GM12878 (cell line): ENCODE results near the gene ZSWIM6. TPM values are rescaled to one million over a fixed set of nuclear protein-coding genes. Genes with fewer than 3 reads are reported as not detected.

Source experiments
- ATAC-seq: fragments of 200-7000 bp; cut with Tn5 transposase; 3 replicates; pipeline ENCODE4 v1.9.1; 2020; ENCODE audit warnings: mild to moderate bottlenecking, moderate library complexity
- BruUV-seq: library from RNA; stranded (reverse); fragments of 400-500 nt; replicated peaks from 2 replicates; lab custom pipeline; 2021; lab: Mats Ljungman, UMichigan
- CTCF ChIA-PET: fragments of 300-600 bp; sonication (Branson Sonifier 250); formaldehyde crosslinking; extraction: SDS; loops from one replicate; lab custom pipeline; 2021; ENCODE audit warnings: inconsistent platforms; lab: Yijun Ruan, JAX
- POLR2A ChIA-PET: fragments of 350-600 bp; formaldehyde crosslinking; extraction: SDS; loops from one replicate; lab custom pipeline; 2021; ENCODE audit warnings: inconsistent platforms; lab: Charles Lee
- RAD21 ChIA-PET: fragments of 300-600 bp; sonication (Branson Sonifier 250); formaldehyde crosslinking; loops from one replicate; lab custom pipeline; 2023; ENCODE audit warnings: antibody characterized with exemption; ENCODE audit not compliant: unreplicated experiment; lab: Charles Lee
- SMC1A ChIA-PET: fragments of 300-600 bp; sonication (Branson Sonifier 250); formaldehyde crosslinking; loops from one replicate; lab custom pipeline; 2023; ENCODE audit not compliant: unreplicated experiment, uncharacterized antibody; lab: Charles Lee
- DNase-seq: peaks from one replicate; pipeline ENCODE4 v3.0.0-alpha.2; 2011; ENCODE audit warnings: low read depth, low spot score
- FAIRE-seq: peaks from 3 replicates; lab custom pipeline; 2011; peaks lifted over from hg19 to GRCh38; lab: Jason Lieb, UNC
- H2AFZ ChIP-seq: 2 replicates; pipeline ENCODE4 v1.6.0; 2011; ENCODE audit warnings: low read depth, low read length, control low read depth; ENCODE audit not compliant: control insufficient read depth
- H3K27ac ChIP-seq: 2 replicates; pipeline ENCODE4 v1.5.1; 2011; ENCODE audit warnings: control low read depth; ENCODE audit not compliant: control insufficient read depth, insufficient read depth
- H3K27me3 ChIP-seq, 2 experiments: replicated peaks in 1 of 2; 2 replicates each; pipeline versions ENCODE4 v1.6.0 to v1.6.1; 2011; ENCODE audit warnings: low read length in 1 of 2; ENCODE audit not compliant: control insufficient read depth in 2 of 2, insufficient read depth in 2 of 2
- H3K36me3 ChIP-seq, 2 experiments: 2 replicates each; pipeline ENCODE4 v1.5.1; 2011; ENCODE audit warnings: low read length in 1 of 2; ENCODE audit not compliant: control insufficient read depth in 2 of 2, insufficient read depth in 2 of 2
- H3K4me1 ChIP-seq: 2 replicates; pipeline ENCODE4 v1.6.1; 2011; ENCODE audit warnings: mild to moderate bottlenecking, low read length, moderate library complexity, mixed read lengths; ENCODE audit not compliant: control insufficient read depth, insufficient read depth
- H3K4me2 ChIP-seq: 2 replicates; pipeline ENCODE4 v1.6.0; 2011; ENCODE audit warnings: control low read depth; ENCODE audit not compliant: control insufficient read depth, insufficient read depth
- H3K4me3 ChIP-seq: fragments of 200-600 bp; sonication (generic); 2 replicates; pipeline ENCODE4 v1.5.1; 2016
- H3K79me2 ChIP-seq: 2 replicates; pipeline ENCODE4 v1.6.0; 2011; ENCODE audit warnings: low read length; ENCODE audit not compliant: control insufficient read depth, insufficient read depth
- H3K9ac ChIP-seq: 2 replicates; pipeline ENCODE4 v1.8.0; 2011; ENCODE audit warnings: low read length, control low read depth, mixed read lengths; ENCODE audit not compliant: control insufficient read depth, insufficient read depth
- H3K9me3 ChIP-seq: replicated peaks from 3 replicates; pipeline ENCODE4 v1.5.1; 2011; ENCODE audit warnings: mild to moderate bottlenecking, low read length; ENCODE audit not compliant: control insufficient read depth, insufficient read depth
- H4K20me1 ChIP-seq: 2 replicates; pipeline ENCODE4 v1.6.0; 2011; ENCODE audit not compliant: control insufficient read depth, insufficient read depth
- BMI1 ChIP-seq: fragments of 450-650 bp; IDR thresholded peaks from 2 replicates; pipeline ENCODE4 v1.6.1; 2016; ENCODE audit warnings: mild to moderate bottlenecking, moderate library complexity, borderline replicate concordance
- BRCA1 ChIP-seq: IDR thresholded peaks from 2 replicates; pipeline ENCODE4 v1.6.1; 2011; ENCODE audit warnings: low read depth, low read length, improper control_type of control experiment
- CBFB ChIP-seq: IDR thresholded peaks from 2 replicates; pipeline ENCODE4 v1.6.1; 2016; ENCODE audit warnings: antibody characterized with exemption, low read depth
- IKZF2 ChIP-seq, 2 experiments: fragments of 450-650 bp; IDR thresholded peaks; 2 replicates each; pipeline ENCODE4 v1.6.1; 2017; ENCODE audit warnings: mild to moderate bottlenecking in 2 of 2, moderate library complexity in 2 of 2
- NRF1 ChIP-seq: conservative IDR thresholded peaks from 2 replicates; pipeline ENCODE4 v1.6.1; 2011; ENCODE audit warnings: mild to moderate bottlenecking, low read depth, low read length, improper control_type of control experiment
- POU2F2 ChIP-seq: IDR thresholded peaks from 3 replicates; pipeline ENCODE4 v1.6.1; 2011; ENCODE audit warnings: low read depth, mild to moderate bottlenecking, low read length, borderline replicate concordance
- SPI1 ChIP-seq: IDR thresholded peaks from 2 replicates; pipeline ENCODE4 v1.6.1; 2011; ENCODE audit warnings: low read depth, mild to moderate bottlenecking, low read length, moderate library complexity, borderline replicate concordance; ENCODE audit not compliant: insufficient read depth
- SREBF1 ChIP-seq: IDR thresholded peaks from 2 replicates; pipeline ENCODE4 v1.6.1; 2012; ENCODE audit warnings: mild to moderate bottlenecking, low read length
- ZBTB11 ChIP-seq: fragments of 450-650 bp; formaldehyde crosslinking; IDR thresholded peaks from 2 replicates; pipeline ENCODE4 v1.5.0; 2022; ENCODE audit warnings: mild to moderate bottlenecking, missing genetic modification characterization
- ZBTB40 ChIP-seq: fragments of 450-650 bp; IDR thresholded peaks from 2 replicates; pipeline ENCODE4 v1.6.1; 2016; ENCODE audit warnings: mild to moderate bottlenecking, moderate library complexity, borderline replicate concordance
- ZNF274 ChIP-seq: IDR thresholded peaks from one replicate; pipeline ENCODE4 v1.8.0; 2011; ENCODE audit not compliant: insufficient read length, insufficient read depth
- ZNF622 ChIP-seq: fragments of 450-650 bp; IDR thresholded peaks from 2 replicates; pipeline ENCODE4 v1.6.1; 2017; ENCODE audit warnings: mild to moderate bottlenecking, inconsistent platforms
- WGBS: methylation state at CpG from one replicate; pipeline ENCODE4 v1.1.6; 2016; ENCODE audit warnings: low lambda C conversion rate; ENCODE audit not compliant: insufficient replicate concordance, insufficient coverage; ENCODE audit errors: missing lambda C conversion rate; 5-methylcytosine and 5-hydroxymethylcytosine counted together
- in situ Hi-C: fragments of 300-500 bp; cut with MboI; formaldehyde crosslinking; loops from 9 replicates; pipeline ENCODE4 v1.14.3; 2018; ENCODE audit warnings: mixed read lengths
- intact Hi-C: fragments of 100-400 bp; cut with micrococcal nuclease; formaldehyde crosslinking; loops from one replicate; pipeline ENCODE4 v1.14.2; 2022; ENCODE audit not compliant: unreplicated experiment
- polyA plus RNA-seq, 11 experiments: library from polyadenylated mRNA; depleted of rRNA in 4 of 11; unstranded in 6 of 11; stranded (reverse) in 5 of 11; fragments of >200 nt; fragmentation: Nextera tagmentation in 4 of 11; fragmentation: Illumina TruSeq in 1 of 11; extraction: Ambion mirVana in 4 of 11; extraction: Trizol in 1 of 11; gene quantifications; 1 replicate in 1 of 11; 2 replicates in 10 of 11; pipeline versions ENCODE4 v1.2.1 to v1.2.3, GENCODE V29; 2011 to 2016; ENCODE audit warnings: inconsistent platforms in 2 of 11, missing spikeins in 2 of 11, low read depth in 1 of 11
- total RNA-seq, 4 experiments: library from RNA; depleted of rRNA in 3 of 4; stranded (reverse); fragments of >200 nt in 3 of 4; fragmentation: Illumina TruSeq in 1 of 4; extraction: Trizol in 1 of 4; gene quantifications; 2 replicates each; pipeline versions ENCODE4 v1.2.1 to v1.2.3, GENCODE V29; 2013 to 2021

The ZSWIM6 gene
- total and polyA plus RNA-seq, 10 of the 15 experiments (the other 5 are each of a cell fraction or from before 2014, with no cell fraction given): 0.53 to 6.2 (median 3.4) TPM

DNA sequence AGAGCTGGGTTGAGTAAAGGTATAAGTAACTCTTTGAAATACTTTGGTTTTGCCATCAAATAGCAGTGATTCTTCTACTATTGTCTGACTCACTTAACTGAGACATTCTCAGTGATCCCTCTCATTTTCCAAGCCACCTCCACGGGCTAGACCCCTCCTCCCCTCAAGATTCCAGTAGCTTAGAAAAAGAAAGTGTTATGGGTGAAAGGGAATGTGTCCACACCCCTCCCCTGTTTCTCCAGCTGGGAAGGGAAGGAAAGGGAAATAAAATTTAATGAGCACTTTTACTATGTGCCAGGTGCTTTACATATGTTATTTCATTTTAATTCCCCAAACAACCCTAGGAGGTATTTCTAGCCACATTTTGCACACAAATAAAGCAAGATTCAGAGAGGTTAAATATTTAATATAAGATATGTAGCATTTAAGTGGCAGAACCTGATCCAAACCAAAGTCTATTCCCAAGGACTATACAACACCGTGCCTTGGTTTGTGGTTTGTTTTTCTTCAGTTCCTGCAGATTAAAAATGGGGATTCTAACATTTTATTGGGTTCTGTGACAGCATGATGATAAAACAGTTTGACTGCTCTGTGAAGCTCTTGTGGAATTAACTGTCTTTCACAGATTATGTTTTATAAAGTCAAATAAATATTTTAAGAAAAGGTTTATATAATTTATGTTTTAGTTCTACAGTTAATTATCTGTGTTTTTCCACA, 135.9 kb downstream of the ZSWIM6 start:
- BruUV-seq: no TSS peak
- Histone ChIP-seq H3K36me3 (no peaks in the 10 kb centered on the region), H3K4me3 (no peak overlapping the region), H3K27ac (no peak overlapping the region), H3K4me2 (no peak overlapping the region), H3K27me3 (no peaks in the 10 kb centered on the region), H2AFZ (no peak overlapping the region), H3K9me3 (no peaks in the 10 kb centered on the region), H3K4me1 (no peaks in the 10 kb centered on the region), H4K20me1 (no peaks in the 10 kb centered on the region), H3K79me2 (no peaks in the 10 kb centered on the region), H3K9ac (no peak overlapping the region)
- 60% methylated on average over 2 of the region's 2 CpGs for WGBS
- FAIRE-seq (no peak), ATAC-seq (no peak), DNase-seq (no peak)
- ChIA-PET POLR2A (no interaction called here), SMC1A (interaction anchor here (0.7 to 1.0 kb wide), 4 partner anchors 9 to 115 kb away, joined by 3 to 5 read pairs (median 4); no protein-coding TSS in a partner anchor), CTCF (interaction anchor here (0.6 kb wide), 1 partner anchor 9 kb away, joined by 3 read pairs; no protein-coding TSS in a partner anchor), RAD21 (no interaction called here)
- intact Hi-C loops (no loop called here), in situ Hi-C loops (no loop called here)
- TF ChIP-seq ZNF622 (no peak), ZBTB40 (no peak), ZBTB11 (CRISPR knock-in tag) (no peak), SREBF1 (no peak), NRF1 (no peak), CBFB (no peak), BMI1 (no peak), SPI1 (no peak), POU2F2 (no peak), BRCA1 (no peak), ZNF274 (no peak), IKZF2 (IDR thresholded peaks at IDR 0.05) (no peak)
